GM19438 (cell line): ENCODE results near the gene PDK4.

Source experiments
- ATAC-seq: cut with Tn5 transposase; IDR thresholded peaks from one replicate; pipeline ENCODE4 v1.9.1; 2021; ENCODE audit warnings: low read depth; ENCODE audit not compliant: unreplicated experiment

The PDK4 gene

DNA sequence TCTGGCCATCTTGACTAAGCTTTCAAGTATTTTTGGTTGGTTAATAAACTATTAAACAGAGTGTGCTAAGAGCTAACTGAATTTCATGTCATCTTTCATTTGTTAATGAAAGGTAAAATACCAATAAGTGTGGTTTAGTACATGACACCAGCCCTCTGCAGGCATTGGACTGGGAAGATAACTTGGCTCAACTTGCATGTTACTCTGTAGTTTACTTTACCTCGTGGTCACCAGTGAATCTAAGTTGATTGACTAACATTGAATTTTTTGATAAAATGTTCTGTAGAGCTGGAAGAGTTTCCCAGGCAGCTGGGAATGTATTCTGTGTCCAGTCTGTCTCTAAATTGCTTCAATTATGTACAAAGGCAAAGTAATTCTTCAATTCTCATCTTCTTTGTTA lies 60.7 kb downstream of the PDK4 start:
- no peak for ATAC-seq

DNA sequence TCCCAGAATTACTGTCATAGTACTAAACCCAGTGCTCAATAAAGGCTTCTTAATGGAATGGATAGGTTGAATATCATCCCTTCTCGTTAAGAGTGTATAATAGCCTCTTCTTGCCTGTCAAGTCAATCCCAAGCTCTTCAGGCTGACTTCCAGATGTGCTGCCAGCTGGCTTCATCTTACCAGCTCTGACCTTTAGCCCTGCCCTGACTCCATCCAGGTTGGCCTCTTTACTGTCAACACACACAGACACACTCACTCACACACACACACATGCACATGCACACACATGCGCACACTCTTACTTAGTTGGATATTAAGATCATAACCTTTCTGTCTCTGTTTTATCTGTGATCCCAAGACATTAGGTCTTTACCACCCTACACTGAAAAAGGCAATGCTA lies 61.5 kb downstream of the PDK4 start:
- no peak for ATAC-seq
